GM12801 (cell line): Measurements from ENCODE around the gene CD248.

ENCODE experiments used
- TF ChIP-seq, protein P1 (sequence below): IDR thresholded peaks from one replicate; pipeline ENCODE4 v1.5.1; 2011; ENCODE audit warnings: control low read depth; ENCODE audit not compliant: insufficient read length; ENCODE audit errors: extremely low read depth

The CD248 gene

DNA sequence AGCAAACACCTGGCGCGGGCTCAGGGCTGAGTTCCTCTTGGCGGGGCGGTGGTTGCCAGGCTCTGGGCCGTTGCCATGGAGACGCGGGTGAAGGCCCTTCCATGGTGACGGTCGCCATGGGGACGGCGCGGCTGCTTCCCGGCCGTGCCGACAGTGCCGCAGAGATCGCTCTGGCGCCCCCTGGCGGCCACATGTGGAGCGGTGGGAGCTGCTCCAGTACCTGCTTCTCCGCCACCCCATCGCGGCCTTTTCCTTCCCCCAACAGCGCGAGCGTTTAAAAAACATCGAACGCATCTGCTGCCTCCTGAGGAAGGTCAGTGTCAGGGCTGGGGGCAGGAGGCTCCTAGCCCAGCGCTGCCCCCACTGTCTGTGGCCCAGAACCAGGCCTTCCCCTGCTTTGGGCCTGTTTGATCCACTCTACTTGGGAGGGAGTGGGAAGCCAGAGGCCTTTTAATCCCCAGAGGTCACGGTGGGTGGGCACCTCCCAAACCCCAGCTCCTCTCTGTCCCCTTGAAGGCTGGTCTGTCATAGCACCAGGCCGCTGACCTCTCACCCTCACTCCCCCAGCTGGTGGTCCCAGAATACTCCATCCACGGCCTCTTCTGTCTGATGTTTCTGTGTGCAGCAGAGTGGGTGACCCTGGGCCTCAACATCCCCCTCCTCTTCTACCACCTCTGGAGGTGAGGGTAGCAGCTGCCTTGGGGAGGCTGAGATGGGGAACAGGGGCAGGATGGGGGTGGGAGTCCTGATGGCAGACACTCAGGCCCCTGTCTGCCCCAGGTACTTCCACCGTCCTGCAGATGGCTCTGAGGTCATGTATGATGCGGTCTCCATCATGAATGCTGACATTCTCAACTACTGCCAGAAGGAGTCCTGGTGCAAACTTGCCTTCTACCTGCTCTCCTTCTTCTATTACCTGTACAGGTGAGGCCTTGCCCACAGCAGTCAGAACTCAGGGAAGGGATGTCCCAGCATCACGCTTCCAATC is 34.1 kb downstream of the CD248 start:
- TF ChIP-seq, protein P1, sequence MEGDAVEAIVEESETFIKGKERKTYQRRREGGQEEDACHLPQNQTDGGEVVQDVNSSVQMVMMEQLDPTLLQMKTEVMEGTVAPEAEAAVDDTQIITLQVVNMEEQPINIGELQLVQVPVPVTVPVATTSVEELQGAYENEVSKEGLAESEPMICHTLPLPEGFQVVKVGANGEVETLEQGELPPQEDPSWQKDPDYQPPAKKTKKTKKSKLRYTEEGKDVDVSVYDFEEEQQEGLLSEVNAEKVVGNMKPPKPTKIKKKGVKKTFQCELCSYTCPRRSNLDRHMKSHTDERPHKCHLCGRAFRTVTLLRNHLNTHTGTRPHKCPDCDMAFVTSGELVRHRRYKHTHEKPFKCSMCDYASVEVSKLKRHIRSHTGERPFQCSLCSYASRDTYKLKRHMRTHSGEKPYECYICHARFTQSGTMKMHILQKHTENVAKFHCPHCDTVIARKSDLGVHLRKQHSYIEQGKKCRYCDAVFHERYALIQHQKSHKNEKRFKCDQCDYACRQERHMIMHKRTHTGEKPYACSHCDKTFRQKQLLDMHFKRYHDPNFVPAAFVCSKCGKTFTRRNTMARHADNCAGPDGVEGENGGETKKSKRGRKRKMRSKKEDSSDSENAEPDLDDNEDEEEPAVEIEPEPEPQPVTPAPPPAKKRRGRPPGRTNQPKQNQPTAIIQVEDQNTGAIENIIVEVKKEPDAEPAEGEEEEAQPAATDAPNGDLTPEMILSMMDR, result no peak

DNA sequence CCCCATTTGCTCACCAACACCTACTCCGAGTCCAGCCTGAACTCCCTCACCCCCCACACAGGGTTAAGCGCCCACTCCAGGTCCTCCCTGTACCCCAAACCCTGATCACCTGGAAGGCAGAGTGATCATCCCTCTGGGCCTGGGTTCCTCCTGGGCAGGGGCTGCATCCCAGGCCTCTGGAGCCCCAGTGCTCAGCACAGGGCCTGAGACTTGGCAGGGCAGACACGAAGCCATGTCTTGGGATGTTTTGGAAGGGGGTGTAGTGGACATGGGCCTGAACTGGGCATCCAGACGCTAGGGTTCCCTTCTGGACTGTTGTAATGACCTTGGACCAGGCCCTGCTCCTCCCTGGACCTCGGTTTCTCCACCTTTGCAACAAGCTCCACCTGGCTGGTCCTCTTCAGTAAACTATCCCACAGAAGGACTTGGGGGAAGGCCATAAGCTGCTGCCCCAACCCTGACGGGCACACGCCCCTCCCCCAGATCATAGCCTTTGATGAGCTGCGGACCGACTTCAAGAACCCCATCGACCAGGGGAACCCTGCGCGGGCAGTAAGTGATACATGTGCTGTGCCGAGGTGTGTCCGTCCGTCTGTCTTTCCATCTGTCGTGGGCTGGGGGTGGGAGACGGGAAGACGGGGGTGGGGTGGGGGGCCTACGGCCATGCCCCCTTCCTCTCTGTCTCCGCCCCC is 34.9 kb downstream of the CD248 start:
- TF ChIP-seq, protein P1, result no peak

- TF ChIP-seq, protein P1, result no peak
These were observed 35.8 kb downstream of the CD248 start for GRCh38 chr11:66281001-66281400.

- TF ChIP-seq, protein P1, result no peak
These were observed 36.4 kb downstream of the CD248 start for GRCh38 chr11:66280428-66280827.

GRCh38 chr11:66279092-66279734 is 37.6 kb downstream of the CD248 start:
- TF ChIP-seq, protein P1, result no peak

DNA sequence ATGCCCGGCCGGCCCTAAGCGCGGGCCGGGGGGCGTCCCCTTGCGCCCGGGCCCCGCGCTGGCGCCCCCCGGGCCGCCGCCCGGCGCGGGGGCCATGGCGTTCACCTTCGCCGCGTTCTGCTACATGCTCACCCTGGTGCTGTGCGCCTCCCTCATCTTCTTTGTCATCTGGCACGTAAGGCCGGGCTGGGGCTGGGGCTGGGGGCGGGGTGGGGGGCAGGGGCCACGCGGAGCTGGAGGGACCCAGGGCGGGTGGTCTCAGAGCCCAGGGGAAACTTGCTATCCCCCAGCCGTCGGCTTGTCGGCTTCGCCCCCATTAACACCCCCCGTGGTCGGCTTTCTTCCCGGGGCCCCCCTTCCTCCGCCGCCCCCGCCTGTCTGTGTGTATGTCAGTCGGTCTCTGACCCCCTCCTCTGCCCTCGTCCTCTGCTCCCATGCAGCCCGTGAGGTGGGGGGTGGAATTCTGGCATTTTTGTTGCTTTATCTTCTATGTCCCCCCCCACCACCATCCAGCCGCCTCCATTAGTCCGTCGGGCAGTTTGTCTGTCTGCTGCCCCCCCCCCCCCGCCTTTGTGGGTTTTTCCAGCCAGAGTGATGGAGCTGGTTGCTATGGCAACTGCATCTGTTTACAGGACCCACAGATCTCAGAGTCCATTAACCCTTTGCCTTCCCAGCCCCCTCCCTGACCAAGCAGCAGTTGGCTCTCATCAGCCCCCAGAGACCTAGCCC is 38.3 kb downstream of the CD248 start:
- TF ChIP-seq, protein P1, result no peak
